PFSK-1 (cell line): ENCODE results near the gene AP3D1.

Source experiments
- POLR2AphosphoS5 ChIP-seq: IDR thresholded peaks from 2 replicates; pipeline ENCODE4 v1.6.1; 2012; ENCODE audit warnings: low read depth, mild to moderate bottlenecking, control low read depth, low read length, moderate library complexity
- REST ChIP-seq, 2 experiments: IDR thresholded peaks; 2 replicates each; pipeline versions ENCODE4 v1.6.1 to v1.8.0; 2011 to 2012; ENCODE audit warnings: low read depth in 2 of 2, low read length in 2 of 2, control low read depth in 1 of 2, inconsistent platforms in 1 of 2, mild to moderate bottlenecking in 1 of 2, moderate library complexity in 1 of 2; ENCODE audit not compliant: insufficient read depth in 1 of 2
- TAF1 ChIP-seq: IDR thresholded peaks from 2 replicates; pipeline ENCODE4 v1.6.1; 2012; ENCODE audit warnings: low read length, control low read depth, borderline replicate concordance; ENCODE audit not compliant: insufficient read depth

GRCh38 chr19:2108251-2109016, 42.9 kb downstream of the AP3D1 start:
- TF ChIP-seq TAF1: no peak
- TF ChIP-seq POLR2AphosphoS5: no peak
- TF ChIP-seq REST (IDR thresholded peaks at IDR 0.05; ENCODE audit: insufficient read depth in 1 of 2, low read depth in 2 of 2, low read length in 2 of 2): no peak
